ENCODE data around the gene SETD4.
A peak's percentile ranks its signal among the peaks of the same experiment; 100 is the strongest.
"Not testable (repeated sequence)": the region's sequence is repeated elsewhere in the genome, so short reads cannot be mapped to it uniquely, and the experiment has no call there.

SETD4 gene

GRCh38 chr21:36076878-36077655 is 16.7 kb upstream of the SETD4 start:
- no peak for DNase-seq

- no peak for DNase-seq
Measured at GRCh38 chr21:36075953-36076352, 15.6 kb upstream of the SETD4 start.

GRCh38 chr21:36075171-36075570 is 14.8 kb upstream of the SETD4 start:
- DNase-seq: no peak

GRCh38 chr21:36073911-36074310 is 13.6 kb upstream of the SETD4 start:
- not testable (repeated sequence) for DNase-seq

- no peak for DNase-seq
Measured at GRCh38 chr21:36073181-36073580, 12.9 kb upstream of the SETD4 start.

DNA sequence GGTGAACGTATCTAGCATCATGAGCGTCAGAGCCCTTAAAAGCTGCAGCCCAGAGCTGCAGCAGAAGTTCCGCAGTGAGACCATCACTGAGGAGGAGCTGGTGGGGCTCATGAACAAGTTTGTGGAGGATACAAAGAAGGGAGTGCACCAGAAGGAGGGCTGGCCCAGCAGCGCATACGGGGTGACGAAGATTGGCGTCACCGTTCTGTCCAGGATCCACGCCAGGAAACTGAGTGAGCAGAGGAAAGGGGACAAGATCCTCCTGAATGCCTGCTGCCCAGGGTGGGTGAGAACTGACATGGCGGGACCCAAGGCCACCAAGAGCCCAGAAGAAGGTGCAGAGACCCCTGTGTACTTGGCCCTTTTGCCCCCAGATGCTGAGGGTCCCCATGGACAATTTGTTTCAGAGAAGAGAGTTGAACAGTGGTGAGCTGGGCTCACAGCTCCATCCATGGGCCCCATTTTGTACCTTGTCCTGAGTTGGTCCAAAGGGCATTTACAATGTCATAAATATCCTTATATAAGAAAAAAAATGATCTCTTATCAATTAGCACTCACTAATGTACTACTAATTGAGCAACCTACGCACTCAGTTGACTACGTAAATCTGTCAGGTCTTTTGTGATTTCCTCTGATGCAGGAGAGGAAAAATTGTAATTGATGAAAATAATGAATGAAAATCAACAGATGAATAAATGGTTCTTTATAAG is 12.3 kb upstream of the SETD4 start:
- DNase-seq: no peak

DNA sequence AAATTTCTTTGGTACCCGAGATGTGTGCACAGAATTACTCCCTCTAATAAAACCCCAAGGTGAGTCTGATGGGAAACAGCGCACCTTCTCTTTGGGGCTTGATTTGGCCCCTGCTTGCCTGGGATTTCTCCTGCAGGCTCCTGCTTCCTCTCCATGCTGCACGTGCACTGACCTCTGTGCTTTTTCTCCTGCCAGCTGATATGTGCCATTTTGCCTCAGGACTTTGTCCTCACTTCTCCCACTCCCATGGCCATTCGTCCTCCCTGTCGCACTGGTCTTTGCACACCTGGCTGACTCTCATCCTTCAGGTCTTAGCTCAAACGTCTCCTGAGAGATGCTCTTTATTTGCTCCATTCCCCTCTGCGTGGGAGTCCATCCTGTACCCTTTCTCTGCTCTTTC is 10.7 kb upstream of the SETD4 start:
- no peak for DNase-seq

DNA sequence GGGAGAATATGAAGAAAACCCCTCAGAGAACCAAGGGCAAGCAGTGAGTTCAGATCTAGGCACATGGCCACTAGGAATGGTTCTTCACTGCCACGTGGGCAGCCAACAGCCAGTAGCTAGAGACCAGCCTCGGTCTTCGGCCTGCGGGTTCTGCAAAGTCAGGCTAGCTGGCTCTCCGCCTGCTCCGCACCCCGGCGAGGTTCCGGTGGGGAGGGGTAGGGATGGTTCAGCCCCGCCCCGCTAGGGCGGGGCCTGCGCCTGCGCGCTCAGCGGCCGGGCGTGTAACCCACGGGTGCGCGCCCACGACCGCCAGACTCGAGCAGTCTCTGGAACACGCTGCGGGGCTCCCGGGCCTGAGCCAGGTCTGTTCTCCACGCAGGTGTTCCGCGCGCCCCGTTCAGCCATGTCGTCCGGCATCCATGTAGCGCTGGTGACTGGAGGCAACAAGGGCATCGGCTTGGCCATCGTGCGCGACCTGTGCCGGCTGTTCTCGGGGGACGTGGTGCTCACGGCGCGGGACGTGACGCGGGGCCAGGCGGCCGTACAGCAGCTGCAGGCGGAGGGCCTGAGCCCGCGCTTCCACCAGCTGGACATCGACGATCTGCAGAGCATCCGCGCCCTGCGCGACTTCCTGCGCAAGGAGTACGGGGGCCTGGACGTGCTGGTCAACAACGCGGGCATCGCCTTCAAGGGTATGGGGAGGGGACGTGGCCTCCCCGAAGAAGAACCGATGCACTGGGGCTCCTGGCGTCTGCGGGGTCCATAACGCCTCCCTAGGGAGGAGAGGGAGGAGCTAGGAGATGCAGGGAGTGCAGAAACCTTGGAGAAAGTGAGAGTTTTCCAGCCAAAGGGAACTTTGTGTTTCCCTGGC is 9.6 kb upstream of the SETD4 start, which contains the start of gene CBR1:
Gene CBR1 (plus strand): TSS at position 312 of the 871 bp plus-strand sequence. CDS start 92 bp downstream, at position 404.
- peak; percentile 82 for DNase-seq

- DNase-seq: no peak
Measured at GRCh38 chr21:36068748-36069398, 8.5 kb upstream of the SETD4 start.

DNA sequence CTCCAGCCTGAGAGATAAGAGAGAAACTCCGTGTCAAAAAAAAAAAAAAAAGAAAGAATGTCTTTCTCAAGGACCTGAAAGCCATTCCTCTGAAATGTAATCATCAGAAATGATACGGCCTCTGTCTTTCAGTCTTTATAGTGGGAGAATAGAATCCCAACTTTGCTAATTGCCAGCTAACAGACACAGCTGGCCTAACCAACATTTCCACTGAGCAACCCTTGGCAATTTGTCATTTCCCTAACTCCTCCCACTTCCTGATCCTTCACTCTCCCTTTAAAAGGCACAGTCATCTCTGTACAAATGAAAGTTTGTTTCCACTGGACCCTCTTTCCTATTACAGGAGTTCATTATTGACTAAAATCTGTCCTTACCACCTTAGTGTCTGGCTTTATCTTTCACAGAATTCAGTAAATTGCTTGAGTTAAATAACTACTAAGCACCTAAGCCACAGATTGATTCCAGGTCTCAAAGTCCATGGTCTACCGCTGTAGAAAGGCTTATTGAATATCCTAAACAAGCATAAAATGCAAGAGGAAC is 5.2 kb upstream of the SETD4 start:
- no peak for DNase-seq

DNA sequence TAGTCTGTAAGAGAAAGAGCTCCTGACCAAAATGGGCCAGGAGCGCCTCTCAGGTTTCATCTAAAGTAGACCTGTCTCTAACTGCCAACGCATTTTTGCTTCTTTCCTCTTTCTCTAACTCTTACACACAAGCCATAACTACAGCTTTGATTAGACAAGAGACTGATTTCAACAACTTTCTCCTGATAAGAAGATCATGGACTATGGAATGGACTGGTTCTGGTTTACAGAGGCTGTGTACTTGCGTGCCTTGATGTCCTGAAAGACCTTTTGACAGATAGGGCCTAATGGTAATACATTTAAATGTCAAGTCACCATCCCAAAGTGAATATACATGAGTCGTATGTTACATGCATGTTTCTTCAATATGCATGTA is 3.7 kb upstream of the SETD4 start:
- no peak for DNase-seq

DNA sequence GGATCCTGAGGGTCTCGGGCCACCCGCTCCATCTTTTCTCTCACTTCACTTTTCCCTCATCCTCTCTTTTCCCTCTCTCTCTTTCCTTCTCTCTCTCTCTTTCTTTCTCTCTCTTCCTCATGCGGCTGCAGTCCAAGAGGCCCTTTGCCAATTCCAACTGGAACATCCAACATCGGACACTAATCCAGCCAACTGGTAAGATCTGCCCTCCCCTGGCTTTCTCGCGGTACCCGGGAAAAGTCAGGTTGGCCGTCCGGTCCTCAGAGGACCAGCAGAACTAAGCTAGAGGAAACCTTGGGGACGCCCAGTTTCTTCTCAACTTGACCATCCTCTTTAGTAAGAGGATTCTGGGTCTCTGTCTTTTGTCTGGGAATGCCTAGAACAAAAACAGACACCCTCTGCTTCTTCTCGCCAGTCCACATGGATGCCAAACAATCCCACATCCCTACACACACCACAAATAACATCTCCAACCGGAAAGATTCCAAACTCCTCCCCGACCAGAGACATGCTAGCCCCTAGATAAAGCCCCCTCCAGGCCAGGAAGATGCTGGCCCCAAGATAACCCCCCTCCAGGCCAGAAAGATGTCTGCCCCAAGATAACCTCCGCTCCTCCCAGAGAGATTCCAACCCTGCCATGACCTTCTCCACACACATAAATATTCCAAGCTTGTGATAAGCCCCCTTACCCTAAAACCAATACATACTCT is 3.2 kb upstream of the SETD4 start:
- no peak for DNase-seq

GRCh38 chr21:36061445-36061844 is 1.1 kb upstream of the SETD4 start:
- DNase-seq: no peak

DNA sequence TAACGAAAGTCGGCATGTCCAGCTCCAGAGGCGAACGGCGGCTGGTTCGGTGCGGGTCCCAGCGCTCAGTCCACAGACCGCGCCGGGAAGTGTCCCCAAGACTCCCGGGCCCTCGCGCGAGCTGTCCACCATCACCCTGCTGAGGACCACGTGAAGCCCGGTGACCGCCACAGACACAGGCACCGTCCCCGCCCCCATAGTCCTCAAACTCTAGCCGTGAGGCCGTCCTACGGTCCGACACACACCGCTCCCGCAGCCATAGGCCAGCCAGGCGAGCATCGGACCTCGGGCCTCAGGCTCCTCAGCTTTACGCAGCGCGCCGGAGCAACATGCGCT is 535 bp downstream of the SETD4 start:
- no peak for DNase-seq

DNA sequence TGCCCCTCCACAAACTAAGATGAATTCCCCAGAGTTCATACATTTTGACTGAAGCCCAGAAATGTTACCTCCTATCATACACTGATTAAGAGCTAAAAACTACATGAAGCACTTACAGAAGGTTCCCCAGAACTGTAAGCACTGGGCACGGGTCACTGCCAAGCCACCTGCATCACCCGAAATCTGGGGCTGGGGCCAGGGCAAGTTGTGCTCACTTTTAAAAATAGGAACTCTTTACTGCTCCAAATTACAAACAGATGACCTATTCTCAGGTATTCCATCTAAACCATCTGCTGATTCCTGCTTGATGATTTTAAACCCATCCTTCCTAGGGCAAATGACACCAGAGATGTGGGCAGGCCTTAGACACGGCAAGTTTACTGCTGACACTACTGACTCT is 4.8 kb downstream of the SETD4 start:
- DNase-seq: no peak

DNA sequence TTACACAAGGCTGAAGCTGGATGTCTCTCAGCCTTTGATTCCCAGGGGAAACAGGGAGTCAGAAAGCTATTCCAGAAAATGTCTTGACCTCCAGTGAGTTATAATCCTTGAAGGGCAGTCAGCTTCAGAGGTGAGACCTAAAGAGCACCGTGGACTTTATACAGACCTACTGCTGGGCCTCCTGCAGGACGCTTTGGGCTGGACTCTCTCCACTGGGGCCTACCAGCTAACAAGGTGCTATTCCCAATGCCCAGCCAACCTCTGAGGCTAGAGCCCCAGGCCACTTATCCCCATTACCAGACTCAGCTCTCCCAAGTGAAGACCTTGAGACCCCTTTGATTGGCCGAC is 6.6 kb downstream of the SETD4 start:
- DNase-seq: no peak

- no peak for DNase-seq
Measured at GRCh38 chr21:36052860-36053714, 7.2 kb downstream of the SETD4 start.

DNA sequence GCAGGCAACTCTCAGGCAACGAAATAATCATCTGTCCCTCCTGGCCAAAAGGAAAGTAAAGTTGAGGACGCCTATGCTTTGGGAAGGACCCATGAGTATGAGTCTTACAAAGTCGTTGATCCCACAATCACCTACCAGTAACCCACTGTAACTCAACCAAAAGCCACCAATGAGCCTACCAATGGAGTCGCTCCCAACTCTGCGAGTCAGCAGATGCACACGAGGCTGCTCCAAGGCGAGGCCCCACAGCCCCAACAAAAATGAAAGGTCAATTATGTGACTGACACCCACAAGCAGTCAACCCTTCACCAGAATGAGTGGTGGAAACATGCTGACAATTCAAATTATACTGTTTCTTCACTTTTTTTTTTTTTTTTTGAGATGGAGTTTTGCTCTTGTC is 12.0 kb downstream of the SETD4 start:
- DNase-seq: no peak

GRCh38 chr21:36047139-36047538 is 13.2 kb downstream of the SETD4 start:
- no peak for DNase-seq

GRCh38 chr21:36045993-36046392 is 14.3 kb downstream of the SETD4 start:
- no peak for DNase-seq

- no peak for DNase-seq
Measured at GRCh38 chr21:36044056-36044455, 16.3 kb downstream of the SETD4 start.

Measured in DMS 273 treated with DMSO at 0.1 percent for 48 hours (cell line).